Upper lobe of right lung (tissue), 1 donor: Measurements from ENCODE around the gene BICD1. TPM values are rescaled to one million over a fixed set of nuclear protein-coding genes. Genes with fewer than 3 reads are reported as not detected.

Source experiments
- ATAC-seq: fragments of 200-7000 bp; cut with Tn5 transposase; one replicate; pipeline ENCODE4 v1.9.1; 2020; ENCODE audit warnings: mild to moderate bottlenecking, moderate library complexity
- DNase-seq: peaks from one replicate; pipeline ENCODE4 v3.0.0-alpha.2; 2020
- H3K27ac ChIP-seq: fragments of 200-600 bp; one replicate; pipeline ENCODE4 v1.8.0; 2022
- H3K27me3 ChIP-seq: fragments of 200-600 bp; one replicate; pipeline ENCODE4 v1.8.0; 2022; ENCODE audit warnings: mild to moderate bottlenecking
- H3K36me3 ChIP-seq: fragments of 200-600 bp; one replicate; pipeline ENCODE4 v1.8.0; 2022
- H3K4me1 ChIP-seq: fragments of 200-600 bp; one replicate; pipeline ENCODE4 v1.8.0; 2022
- H3K4me3 ChIP-seq: fragments of 200-600 bp; one replicate; pipeline ENCODE4 v1.8.0; 2022; ENCODE audit warnings: mild to moderate bottlenecking
- H3K9me3 ChIP-seq: fragments of 200-600 bp; one replicate; pipeline ENCODE4 v1.8.0; 2022
- CTCF ChIP-seq: fragments of 200-600 bp; IDR thresholded peaks from one replicate; pipeline ENCODE4 v1.8.0; 2022; ENCODE audit warnings: antibody characterized with exemption
- intact Hi-C: fragments of 100-400 bp; cut with DNase I; formaldehyde crosslinking; loops from one replicate; pipeline ENCODE4 v1.11.0; 2022
- total RNA-seq: library from RNA; stranded (reverse); fragmentation: NEBNext Ultra II Directional; extraction: Animal tissue kit (Norgen Biotek cat#: 25700); gene quantifications from one replicate; pipeline ENCODE4 v1.2.1, GENCODE V29; 2021
- donor health status: DM: no; HTN: yes; CAD: no; lungs with severe emphysema.

Gene BICD1
- total RNA-seq, 1 donor from 2014 or later = 18.0 TPM

- Histone ChIP-seq H3K4me3 (no peak overlapping the region), H3K9me3 (no peaks in the 10 kb centered on the region), H3K27me3 (no peaks in the 10 kb centered on the region), H3K36me3 (no peaks in the 10 kb centered on the region), H3K27ac (no peak overlapping the region), H3K4me1 (no peaks in the 10 kb centered on the region)
- DNase-seq (no peak), ATAC-seq (peak; percentile 65)
- TF ChIP-seq CTCF = peak; percentile 32
- intact Hi-C loops = no loop called here
These were observed 195.8 kb downstream of the BICD1 start for GRCh38 chr12:32302218-32303173.

- no peak for DNase-seq
- Histone ChIP-seq H3K36me3 (no peaks in the 10 kb centered on the region), H3K4me3 (no peak overlapping the region), H3K9me3 (no peaks in the 10 kb centered on the region), H3K27ac (no peak overlapping the region), H3K27me3 (no peaks in the 10 kb centered on the region), H3K4me1 (no peaks in the 10 kb centered on the region)
- TF ChIP-seq CTCF = no peak
- intact Hi-C loops = no loop called here
- no peak for ATAC-seq
These were observed 196.5 kb downstream of the BICD1 start for GRCh38 chr12:32303174-32303549.

- no peaks in the 10 kb centered on the region for H3K27me3 ChIP-seq
These were observed 198.5 kb downstream of the BICD1 start for GRCh38 chr12:32305163-32305562.

GRCh38 chr12:32307326-32307725 is 200.7 kb downstream of the BICD1 start:
- H3K27me3 ChIP-seq = no peaks in the 10 kb centered on the region
- ATAC-seq = no peak
- no peak for DNase-seq
- no peak overlapping the region for H3K27ac ChIP-seq
- intact Hi-C loops = no loop called here
- TF ChIP-seq CTCF = no peak
- H3K4me1 ChIP-seq = peaks cover 3% of the 10 kb centered on the region
- H3K36me3 ChIP-seq = no peaks in the 10 kb centered on the region
- H3K4me3 ChIP-seq = no peak overlapping the region
- no peaks in the 10 kb centered on the region for H3K9me3 ChIP-seq

More at GRCh38 chr12:32305163-32305562, 198.5 kb downstream of the BICD1 start:
- no peak overlapping the region for H3K4me3 ChIP-seq
- TF ChIP-seq CTCF = peak; percentile 45
- no peaks in the 10 kb centered on the region for H3K4me1 ChIP-seq
- ATAC-seq (no peak), DNase-seq (no peak)
- intact Hi-C loops = no loop called here
- H3K27ac ChIP-seq = no peak overlapping the region
- no peaks in the 10 kb centered on the region for H3K36me3 ChIP-seq
- no peaks in the 10 kb centered on the region for H3K9me3 ChIP-seq

- ATAC-seq (no peak), DNase-seq (no peak)
- Histone ChIP-seq H3K36me3 (no peaks in the 10 kb centered on the region), H3K27ac (no peak overlapping the region), H3K4me3 (no peak overlapping the region), H3K4me1 (peaks cover 3% of the 10 kb centered on the region), H3K27me3 (no peaks in the 10 kb centered on the region), H3K9me3 (no peaks in the 10 kb centered on the region)
- intact Hi-C loops = no loop called here
- no peak for TF ChIP-seq CTCF
These were observed 203.4 kb downstream of the BICD1 start for GRCh38 chr12:32309811-32310736.
